ENCODE results near the gene PARD3.

PARD3 gene

DNA sequence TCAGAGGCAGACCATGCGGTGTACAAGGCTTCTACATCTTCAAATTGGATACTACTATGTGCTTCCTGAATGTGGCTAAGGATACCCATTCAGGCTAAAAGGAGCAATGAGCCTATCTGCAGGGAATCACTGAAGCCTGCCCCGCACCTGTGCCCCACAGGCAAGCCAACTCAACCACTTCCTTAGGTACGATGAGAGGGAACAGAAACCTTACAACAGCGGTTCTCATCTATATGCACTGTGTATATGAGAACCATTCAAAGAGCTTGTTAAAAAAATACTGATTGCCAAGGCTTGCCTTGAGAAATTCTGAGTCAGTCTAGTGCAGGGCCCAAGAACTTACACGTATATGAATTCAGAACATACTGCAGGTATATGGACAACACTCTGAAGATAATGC is 679.6 kb downstream of the PARD3 start:
- no peak overlapping the region for H3K4me3 ChIP-seq (ENCODE audit: low read depth, low read length)
- in situ Hi-C loops (cut with HindIII; ENCODE audit: low sequenced_read_pairs) = no loop called here
- no peak for DNase-seq (ENCODE audit: low read depth)
- TF ChIP-seq, protein P1, sequence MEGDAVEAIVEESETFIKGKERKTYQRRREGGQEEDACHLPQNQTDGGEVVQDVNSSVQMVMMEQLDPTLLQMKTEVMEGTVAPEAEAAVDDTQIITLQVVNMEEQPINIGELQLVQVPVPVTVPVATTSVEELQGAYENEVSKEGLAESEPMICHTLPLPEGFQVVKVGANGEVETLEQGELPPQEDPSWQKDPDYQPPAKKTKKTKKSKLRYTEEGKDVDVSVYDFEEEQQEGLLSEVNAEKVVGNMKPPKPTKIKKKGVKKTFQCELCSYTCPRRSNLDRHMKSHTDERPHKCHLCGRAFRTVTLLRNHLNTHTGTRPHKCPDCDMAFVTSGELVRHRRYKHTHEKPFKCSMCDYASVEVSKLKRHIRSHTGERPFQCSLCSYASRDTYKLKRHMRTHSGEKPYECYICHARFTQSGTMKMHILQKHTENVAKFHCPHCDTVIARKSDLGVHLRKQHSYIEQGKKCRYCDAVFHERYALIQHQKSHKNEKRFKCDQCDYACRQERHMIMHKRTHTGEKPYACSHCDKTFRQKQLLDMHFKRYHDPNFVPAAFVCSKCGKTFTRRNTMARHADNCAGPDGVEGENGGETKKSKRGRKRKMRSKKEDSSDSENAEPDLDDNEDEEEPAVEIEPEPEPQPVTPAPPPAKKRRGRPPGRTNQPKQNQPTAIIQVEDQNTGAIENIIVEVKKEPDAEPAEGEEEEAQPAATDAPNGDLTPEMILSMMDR (IDR thresholded peaks at IDR 0.05; ENCODE audit: low read depth, low read length, missing control alignments) = no peak

GRCh38 chr10:34134602-34135001 is 680.5 kb downstream of the PARD3 start:
- no peak overlapping the region for H3K4me3 ChIP-seq (ENCODE audit: low read depth, low read length)
- in situ Hi-C loops (cut with HindIII; ENCODE audit: low sequenced_read_pairs) = no loop called here
- no peak for DNase-seq (ENCODE audit: low read depth)
- TF ChIP-seq, protein P1 (IDR thresholded peaks at IDR 0.05; ENCODE audit: low read depth, low read length, missing control alignments) = no peak

DNA sequence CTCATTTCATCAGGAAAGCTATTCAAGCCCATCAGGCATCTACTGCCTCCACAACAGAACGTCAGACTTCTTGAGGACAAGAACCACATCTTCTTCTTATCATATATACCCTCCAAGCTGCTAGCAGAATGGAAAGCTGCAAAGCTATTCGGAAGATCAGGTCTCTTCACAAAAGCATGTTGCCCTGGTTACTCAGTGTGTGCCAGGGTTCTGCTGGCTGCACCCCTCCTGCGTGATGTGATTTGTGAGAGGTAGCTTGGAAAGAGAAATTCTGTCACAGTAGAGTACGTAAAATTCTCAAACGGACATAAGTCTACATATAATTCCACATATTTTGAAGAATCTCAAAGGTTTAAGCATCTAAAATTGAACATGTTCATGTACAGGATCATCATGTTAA is 681.7 kb downstream of the PARD3 start:
- TF ChIP-seq, protein P1 (IDR thresholded peaks at IDR 0.05; ENCODE audit: low read depth, low read length, missing control alignments) = no peak
- DNase-seq (ENCODE audit: low read depth) = no peak
- in situ Hi-C loops (cut with HindIII; ENCODE audit: low sequenced_read_pairs) = no loop called here
- H3K4me3 ChIP-seq (ENCODE audit: low read depth, low read length) = no peak overlapping the region

- TF ChIP-seq, protein P1 (IDR thresholded peaks at IDR 0.05; ENCODE audit: low read depth, low read length, missing control alignments) = no peak
- in situ Hi-C loops (cut with HindIII; ENCODE audit: low sequenced_read_pairs) = no loop called here
- DNase-seq (ENCODE audit: low read depth) = no peak
- H3K4me3 ChIP-seq (ENCODE audit: low read depth, low read length) = no peak overlapping the region
Measured at GRCh38 chr10:34131152-34131551, 683.9 kb downstream of the PARD3 start.

DNA sequence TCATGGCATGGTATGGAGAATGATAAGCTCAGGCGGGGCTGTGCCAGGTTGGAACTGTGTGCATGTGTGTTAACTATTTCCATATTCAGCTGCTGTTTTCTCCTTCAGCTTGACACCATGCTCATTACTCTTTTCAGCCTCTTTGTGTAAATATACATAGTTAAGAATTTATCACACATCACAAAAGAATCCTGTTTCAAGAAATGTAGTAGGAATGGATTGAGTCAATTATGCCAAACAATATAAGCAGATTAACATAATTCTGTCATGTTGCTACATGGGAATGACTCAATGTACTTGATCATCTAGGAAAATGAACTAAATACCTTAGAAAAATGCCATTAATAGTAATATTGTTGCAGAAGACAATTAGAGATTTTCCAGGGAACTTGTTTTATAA is 687.4 kb downstream of the PARD3 start:
- no peak overlapping the region for H3K4me3 ChIP-seq (ENCODE audit: low read depth, low read length)
- in situ Hi-C loops (cut with HindIII; ENCODE audit: low sequenced_read_pairs) = no loop called here
- DNase-seq (ENCODE audit: low read depth) = no peak
- TF ChIP-seq, protein P1 (IDR thresholded peaks at IDR 0.05; ENCODE audit: low read depth, low read length, missing control alignments) = no peak

GRCh38 chr10:34126371-34127151 is 688.5 kb downstream of the PARD3 start:
- TF ChIP-seq, protein P1 (IDR thresholded peaks at IDR 0.05; ENCODE audit: low read depth, low read length, missing control alignments) = no peak
- H3K4me3 ChIP-seq (ENCODE audit: low read depth, low read length) = no peak overlapping the region
- in situ Hi-C loops (cut with HindIII; ENCODE audit: low sequenced_read_pairs) = no loop called here
- DNase-seq (ENCODE audit: low read depth) = no peak
